Measurements from ENCODE around the gene POLR2A. TPM values are rescaled to one million over a fixed set of nuclear protein-coding genes. Genes with fewer than 3 reads are reported as not detected.

POLR2A gene
- total and polyA plus RNA-seq, 10 of the 15 experiments (the other 5 are each of a cell fraction or from before 2014, with no cell fraction given): 1.7 to 121 (median 33.4) TPM

DNA sequence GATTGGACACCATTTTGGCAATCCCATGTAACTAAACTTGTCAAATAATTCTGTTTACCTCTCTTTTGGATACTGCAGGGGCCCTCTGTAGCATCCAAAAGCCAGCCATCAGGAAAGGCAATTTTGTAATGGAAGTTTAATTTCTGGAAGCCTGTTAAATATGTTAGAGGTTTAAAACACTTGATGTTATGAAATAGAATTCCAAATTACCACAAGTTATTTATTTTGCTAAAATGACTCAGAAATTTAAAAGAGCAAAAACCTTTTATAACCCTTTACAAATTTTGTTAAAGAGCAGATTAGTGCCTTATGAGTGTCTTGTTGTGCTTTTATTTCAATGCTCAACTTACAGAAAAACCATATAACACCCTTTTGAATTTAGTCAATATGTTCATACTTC is 44.7 kb downstream of the POLR2A start:
- in situ Hi-C loops (cut with MboI) (no loop called here), intact Hi-C loops (cut with micrococcal nuclease; ENCODE audit: unreplicated experiment) (no loop called here)
- no peaks in the 10 kb centered on the region for H3K27me3 ChIP-seq (replicated peaks in 1 of 2; ENCODE audit: control insufficient read depth in 2 of 2, insufficient read depth in 2 of 2, low read length in 1 of 2)
- SMC1A ChIA-PET (ENCODE audit: uncharacterized antibody, unreplicated experiment): no interaction called here
- CTCF ChIA-PET: interaction anchor here (4.6 to 17.1 kb wide), 2 partner anchors 13 to 31 kb away, joined by 35 to 192 read pairs; partner anchors contain the start of genes SENP3 and TNFSF13
- TF ChIP-seq ZSCAN29 (IDR thresholded peaks at IDR 0.05) (no peak), IKZF1 (conservative IDR thresholded peaks at IDR 0.05) (no peak), SMAD1 (IDR thresholded peaks at IDR 0.05; ENCODE audit: low read depth, partially characterized antibody) (no peak), TBL1XR1 (IDR thresholded peaks at IDR 0.05; ENCODE audit: low read depth, low read length) (no peak), CBX3 (IDR thresholded peaks at IDR 0.05; ENCODE audit: borderline replicate concordance, low read depth) (no peak), FOS (IDR thresholded peaks at IDR 0.05; ENCODE audit: borderline replicate concordance, extremely low read depth, insufficient read length) (no peak), NFYB (IDR thresholded peaks at IDR 0.05; ENCODE audit: insufficient read depth, low read depth, low read length) (no peak), FOXK2 (IDR thresholded peaks at IDR 0.05) (no peak), HDAC2 (IDR thresholded peaks at IDR 0.05) (no peak), NR2C2 (IDR thresholded peaks at IDR 0.05; ENCODE audit: borderline replicate concordance, control insufficient read depth, insufficient read length, low read depth) (no peak), ZBED1 (IDR thresholded peaks at IDR 0.05; ENCODE audit: borderline replicate concordance) (no peak), SREBF2 (IDR thresholded peaks at IDR 0.05; ENCODE audit: low read length) (no peak), ASH2L (IDR thresholded peaks at IDR 0.05; ENCODE audit: borderline replicate concordance, low read depth) (no peak), SUZ12 (IDR thresholded peaks at IDR 0.05; ENCODE audit: unreplicated experiment) (no peak)
- TF ChIP-seq, protein P1, sequence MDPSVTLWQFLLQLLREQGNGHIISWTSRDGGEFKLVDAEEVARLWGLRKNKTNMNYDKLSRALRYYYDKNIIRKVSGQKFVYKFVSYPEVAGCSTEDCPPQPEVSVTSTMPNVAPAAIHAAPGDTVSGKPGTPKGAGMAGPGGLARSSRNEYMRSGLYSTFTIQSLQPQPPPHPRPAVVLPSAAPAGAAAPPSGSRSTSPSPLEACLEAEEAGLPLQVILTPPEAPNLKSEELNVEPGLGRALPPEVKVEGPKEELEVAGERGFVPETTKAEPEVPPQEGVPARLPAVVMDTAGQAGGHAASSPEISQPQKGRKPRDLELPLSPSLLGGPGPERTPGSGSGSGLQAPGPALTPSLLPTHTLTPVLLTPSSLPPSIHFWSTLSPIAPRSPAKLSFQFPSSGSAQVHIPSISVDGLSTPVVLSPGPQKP (IDR thresholded peaks at IDR 0.05; ENCODE audit: low read depth, low read length): no peak
- TF ChIP-seq, protein P2, sequence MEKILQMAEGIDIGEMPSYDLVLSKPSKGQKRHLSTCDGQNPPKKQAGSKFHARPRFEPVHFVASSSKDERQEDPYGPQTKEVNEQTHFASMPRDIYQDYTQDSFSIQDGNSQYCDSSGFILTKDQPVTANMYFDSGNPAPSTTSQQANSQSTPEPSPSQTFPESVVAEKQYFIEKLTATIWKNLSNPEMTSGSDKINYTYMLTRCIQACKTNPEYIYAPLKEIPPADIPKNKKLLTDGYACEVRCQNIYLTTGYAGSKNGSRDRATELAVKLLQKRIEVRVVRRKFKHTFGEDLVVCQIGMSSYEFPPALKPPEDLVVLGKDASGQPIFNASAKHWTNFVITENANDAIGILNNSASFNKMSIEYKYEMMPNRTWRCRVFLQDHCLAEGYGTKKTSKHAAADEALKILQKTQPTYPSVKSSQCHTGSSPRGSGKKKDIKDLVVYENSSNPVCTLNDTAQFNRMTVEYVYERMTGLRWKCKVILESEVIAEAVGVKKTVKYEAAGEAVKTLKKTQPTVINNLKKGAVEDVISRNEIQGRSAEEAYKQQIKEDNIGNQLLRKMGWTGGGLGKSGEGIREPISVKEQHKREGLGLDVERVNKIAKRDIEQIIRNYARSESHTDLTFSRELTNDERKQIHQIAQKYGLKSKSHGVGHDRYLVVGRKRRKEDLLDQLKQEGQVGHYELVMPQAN (conservative IDR thresholded peaks at IDR 0.05): no peak
- TF ChIP-seq, protein P3, sequence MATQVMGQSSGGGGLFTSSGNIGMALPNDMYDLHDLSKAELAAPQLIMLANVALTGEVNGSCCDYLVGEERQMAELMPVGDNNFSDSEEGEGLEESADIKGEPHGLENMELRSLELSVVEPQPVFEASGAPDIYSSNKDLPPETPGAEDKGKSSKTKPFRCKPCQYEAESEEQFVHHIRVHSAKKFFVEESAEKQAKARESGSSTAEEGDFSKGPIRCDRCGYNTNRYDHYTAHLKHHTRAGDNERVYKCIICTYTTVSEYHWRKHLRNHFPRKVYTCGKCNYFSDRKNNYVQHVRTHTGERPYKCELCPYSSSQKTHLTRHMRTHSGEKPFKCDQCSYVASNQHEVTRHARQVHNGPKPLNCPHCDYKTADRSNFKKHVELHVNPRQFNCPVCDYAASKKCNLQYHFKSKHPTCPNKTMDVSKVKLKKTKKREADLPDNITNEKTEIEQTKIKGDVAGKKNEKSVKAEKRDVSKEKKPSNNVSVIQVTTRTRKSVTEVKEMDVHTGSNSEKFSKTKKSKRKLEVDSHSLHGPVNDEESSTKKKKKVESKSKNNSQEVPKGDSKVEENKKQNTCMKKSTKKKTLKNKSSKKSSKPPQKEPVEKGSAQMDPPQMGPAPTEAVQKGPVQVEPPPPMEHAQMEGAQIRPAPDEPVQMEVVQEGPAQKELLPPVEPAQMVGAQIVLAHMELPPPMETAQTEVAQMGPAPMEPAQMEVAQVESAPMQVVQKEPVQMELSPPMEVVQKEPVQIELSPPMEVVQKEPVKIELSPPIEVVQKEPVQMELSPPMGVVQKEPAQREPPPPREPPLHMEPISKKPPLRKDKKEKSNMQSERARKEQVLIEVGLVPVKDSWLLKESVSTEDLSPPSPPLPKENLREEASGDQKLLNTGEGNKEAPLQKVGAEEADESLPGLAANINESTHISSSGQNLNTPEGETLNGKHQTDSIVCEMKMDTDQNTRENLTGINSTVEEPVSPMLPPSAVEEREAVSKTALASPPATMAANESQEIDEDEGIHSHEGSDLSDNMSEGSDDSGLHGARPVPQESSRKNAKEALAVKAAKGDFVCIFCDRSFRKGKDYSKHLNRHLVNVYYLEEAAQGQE (IDR thresholded peaks at IDR 0.05; ENCODE audit: low read depth, low read length): no peak
- no peak overlapping the region for H3K4me3 ChIP-seq
- no peaks in the 10 kb centered on the region for H3K79me2 ChIP-seq (ENCODE audit: control insufficient read depth, insufficient read depth, low read length)
- BruUV-seq (replicated peaks): no TSS peak
- H3K27ac ChIP-seq (ENCODE audit: control insufficient read depth, insufficient read depth): no peak overlapping the region
- RAD21 ChIA-PET (ENCODE audit: unreplicated experiment): interaction anchor here (1.1 kb wide), 1 partner anchor 32 kb away, joined by 3 read pairs; no protein-coding TSS in a partner anchor
- no peaks in the 10 kb centered on the region for H3K4me1 ChIP-seq (ENCODE audit: control insufficient read depth, insufficient read depth, low read length)
- no peak for ATAC-seq
- H3K36me3 ChIP-seq (ENCODE audit: control insufficient read depth in 2 of 2, insufficient read depth in 2 of 2, low read length in 1 of 2): no peaks in the 10 kb centered on the region
- no peak overlapping the region for H3K4me2 ChIP-seq (ENCODE audit: control insufficient read depth, insufficient read depth)
- no peak for FAIRE-seq
- no peak overlapping the region for H2AFZ ChIP-seq (ENCODE audit: control insufficient read depth, low read depth, low read length)
- H3K9me3 ChIP-seq (replicated peaks; ENCODE audit: control insufficient read depth, insufficient read depth, low read length): no peaks in the 10 kb centered on the region
- H3K9ac ChIP-seq (ENCODE audit: control insufficient read depth, insufficient read depth, low read length): no peak overlapping the region
- H4K20me1 ChIP-seq (ENCODE audit: control insufficient read depth, insufficient read depth): no peaks in the 10 kb centered on the region
- no peak for DNase-seq (ENCODE audit: low read depth, low spot score)
- POLR2A ChIA-PET: no interaction called here

Data from GM12878 (cell line).